Neural cell (in vitro differentiated cells): ENCODE measurements around the gene COL4A5. TPM values are rescaled to one million over a fixed set of nuclear protein-coding genes. Genes with fewer than 3 reads are reported as not detected.

ENCODE experiments used
- H2AFZ ChIP-seq: fragments of 200-600, 300-800 bp; sonication (generic), shearing (Covaris generic); 2 replicates; pipeline ENCODE4 v1.6.0; 2014; ENCODE audit warnings: low read depth, mild to moderate bottlenecking, antibody characterized with exemption, low read length, moderate library complexity
- H3F3A ChIP-seq: fragments of 200-600 bp; shearing (Covaris generic); 2 replicates; pipeline ENCODE4 v1.6.1; 2016; ENCODE audit warnings: mild to moderate bottlenecking, moderate library complexity, mixed read lengths, antibody characterized with exemption, low read length; ENCODE audit not compliant: insufficient read depth, poor library complexity, severe bottlenecking
- H3K27ac ChIP-seq: fragments of 200-600, 300-800 bp; sonication (generic), shearing (Covaris generic); 2 replicates; pipeline ENCODE4 v1.5.1; 2014; ENCODE audit warnings: mild to moderate bottlenecking, low read length, moderate library complexity
- H3K27me3 ChIP-seq: fragments of 300-800, 200-600 bp; sonication (generic), shearing (Covaris generic); 2 replicates; pipeline ENCODE4 v1.6.0; 2014; ENCODE audit warnings: mild to moderate bottlenecking, low read depth, low read length, moderate library complexity; ENCODE audit not compliant: insufficient read depth
- H3K36me3 ChIP-seq: fragments of 300-800, 200-600 bp; sonication (generic), shearing (Covaris generic); 2 replicates; pipeline ENCODE4 v1.5.1; 2014; ENCODE audit warnings: mild to moderate bottlenecking, antibody characterized with exemption, low read length, moderate library complexity; ENCODE audit not compliant: insufficient read depth
- H3K4me2 ChIP-seq: fragments of 300-800, 200-600 bp; sonication (generic), shearing (Covaris generic); 2 replicates; pipeline ENCODE4 v1.6.0; 2014; ENCODE audit warnings: mild to moderate bottlenecking, low read length
- H3K4me3 ChIP-seq: fragments of 300-800, 200-600 bp; sonication (generic), shearing (Covaris generic); 2 replicates; pipeline ENCODE4 v1.5.1; 2014; ENCODE audit warnings: mild to moderate bottlenecking, low read length, moderate library complexity
- H3K79me2 ChIP-seq: fragments of 200-600 bp; shearing (Covaris generic); replicated peaks from 2 replicates; pipeline ENCODE4 v1.6.0; 2014; ENCODE audit warnings: mild to moderate bottlenecking, low read length, moderate library complexity; ENCODE audit not compliant: insufficient read depth
- H3K9ac ChIP-seq: fragments of 300-800, 200-600 bp; sonication (generic), shearing (Covaris generic); 2 replicates; pipeline ENCODE4 v1.6.1; 2016; ENCODE audit warnings: mild to moderate bottlenecking, low read length, mixed read lengths
- H3K9me2 ChIP-seq: fragments of 200-600 bp; shearing (Covaris generic); 2 replicates; pipeline ENCODE4 v1.6.1; 2016; ENCODE audit warnings: mild to moderate bottlenecking, low read length, mixed read lengths; ENCODE audit not compliant: insufficient read depth
- H3K9me3 ChIP-seq: fragments of 200-600, 300-800 bp; sonication (generic), shearing (Covaris generic); 2 replicates; pipeline ENCODE4 v1.6.1; 2016; ENCODE audit warnings: mild to moderate bottlenecking, mixed run types, low read length, moderate library complexity, mixed read lengths
- H4K20me1 ChIP-seq: fragments of 200-600 bp; shearing (Covaris generic); 2 replicates; pipeline ENCODE4 v1.6.1; 2016; ENCODE audit warnings: mild to moderate bottlenecking, mixed run types; ENCODE audit not compliant: insufficient read depth
- CTCF ChIP-seq: fragments of 450-650 bp; IDR thresholded peaks from 2 replicates; pipeline ENCODE4 v1.5.1; 2014; ENCODE audit warnings: antibody characterized with exemption, mild to moderate bottlenecking, moderate library complexity; ENCODE audit not compliant: poor library complexity, severe bottlenecking
- EP300 ChIP-seq: fragments of 450-650 bp; conservative IDR thresholded peaks from 2 replicates; pipeline ENCODE4 v1.6.1; 2014; ENCODE audit warnings: antibody characterized with exemption, mild to moderate bottlenecking, moderate library complexity; ENCODE audit not compliant: poor library complexity, severe bottlenecking
- EZH2 ChIP-seq: fragments of 200-600, 300-800 bp; shearing (Covaris generic), sonication (generic); IDR thresholded peaks from 2 replicates; pipeline ENCODE4 v1.6.1; 2014; ENCODE audit warnings: antibody characterized with exemption, low read length, borderline replicate concordance, mild to moderate bottlenecking; ENCODE audit not compliant: insufficient read depth, poor library complexity, severe bottlenecking
- MXI1 ChIP-seq: fragments of 450-650 bp; conservative IDR thresholded peaks from 2 replicates; pipeline ENCODE4 v1.6.1; 2014; ENCODE audit warnings: antibody characterized with exemption, mild to moderate bottlenecking; ENCODE audit not compliant: poor library complexity, severe bottlenecking
- POLR2AphosphoS5 ChIP-seq: IDR thresholded peaks from 2 replicates; pipeline ENCODE4 v1.6.1; 2012
- RAD21 ChIP-seq: fragments of 450-650 bp; conservative IDR thresholded peaks from 2 replicates; pipeline ENCODE4 v1.6.1; 2014; ENCODE audit warnings: antibody characterized with exemption, mild to moderate bottlenecking, moderate library complexity
- REST ChIP-seq: IDR thresholded peaks from 2 replicates; pipeline ENCODE4 v1.6.1; 2012; ENCODE audit warnings: borderline replicate concordance
- SMC3 ChIP-seq: fragments of 450-650 bp; conservative IDR thresholded peaks from 2 replicates; pipeline ENCODE4 v1.6.1; 2014; ENCODE audit warnings: antibody characterized with exemption, mild to moderate bottlenecking, moderate library complexity; ENCODE audit not compliant: poor library complexity
- TAF1 ChIP-seq: IDR thresholded peaks from 2 replicates; pipeline ENCODE4 v1.6.1; 2012; ENCODE audit warnings: low read depth
- polyA plus RNA-seq: library from polyadenylated mRNA; depleted of rRNA; stranded (reverse); fragments of >200 nt; gene quantifications from 2 replicates; pipeline ENCODE4 v1.2.3, GENCODE V29; 2014

The COL4A5 gene
- polyA plus RNA-seq, 1 donor from 2014 or later, result 3.9 TPM

- Histone ChIP-seq H2AFZ (no peak overlapping the region), H3K9me3 (no peaks in the 10 kb centered on the region), H3K36me3 (no peaks in the 10 kb centered on the region), H4K20me1 (no peaks in the 10 kb centered on the region), H3F3A (no peaks in the 10 kb centered on the region), H3K9ac (no peak overlapping the region), H3K79me2 (peaks cover 36% of the 10 kb centered on the region), H3K27ac (no peak overlapping the region), H3K9me2 (no peaks in the 10 kb centered on the region), H3K4me3 (no peak overlapping the region), H3K27me3 (no peaks in the 10 kb centered on the region), H3K4me2 (no peak overlapping the region)
- no peak for TF ChIP-seq RAD21
- no peak for TF ChIP-seq EZH2
- no peak for TF ChIP-seq POLR2AphosphoS5
- TF ChIP-seq REST, result no peak
- TF ChIP-seq SMC3, result no peak
- TF ChIP-seq CTCF, result no peak
- no peak for TF ChIP-seq MXI1
Measured at GRCh38 chrX:108447303-108447702, 7.7 kb downstream of the COL4A5 start.

GRCh38 chrX:108453841-108454240, 14.2 kb downstream of the COL4A5 start:
- no peaks in the 10 kb centered on the region for H3F3A ChIP-seq
- H3K9me2 ChIP-seq, result no peaks in the 10 kb centered on the region
- H3K27ac ChIP-seq, result no peak overlapping the region
- no peak overlapping the region for H3K9ac ChIP-seq
- peaks cover 4% of the 10 kb centered on the region for H3K79me2 ChIP-seq
- H3K9me3 ChIP-seq, result no peaks in the 10 kb centered on the region
- H3K36me3 ChIP-seq, result no peaks in the 10 kb centered on the region
- TF ChIP-seq EP300 (no peak), EZH2 (no peak), MXI1 (no peak), RAD21 (no peak), CTCF (no peak), SMC3 (no peak), TAF1 (no peak), REST (no peak), POLR2AphosphoS5 (no peak)
- no peaks in the 10 kb centered on the region for H4K20me1 ChIP-seq
- no peaks in the 10 kb centered on the region for H3K27me3 ChIP-seq
- no peak overlapping the region for H3K4me2 ChIP-seq
- no peak overlapping the region for H3K4me3 ChIP-seq
- no peak overlapping the region for H2AFZ ChIP-seq
